ENCODE measurements around the gene C1orf105.

DNA sequence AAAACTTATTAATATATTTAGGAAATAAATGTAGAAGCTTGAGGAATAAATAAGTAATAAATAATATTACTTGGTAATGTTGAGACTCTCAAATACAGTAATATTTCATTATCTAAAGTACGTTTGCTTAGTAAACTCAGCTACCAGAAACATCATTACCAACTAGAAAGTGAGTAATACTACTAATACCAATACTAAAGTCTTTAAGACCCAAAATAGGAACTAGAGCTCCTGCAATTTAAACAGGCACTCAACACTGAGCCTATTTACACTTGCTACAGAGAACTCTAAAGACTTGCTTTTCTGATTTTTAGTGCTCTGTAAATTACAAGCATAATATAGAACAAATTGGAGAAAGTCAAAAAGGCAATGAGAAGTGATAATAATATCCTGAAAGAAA is 13.5 kb upstream of the C1orf105 start:
- no peak for TF ChIP-seq POLR2AphosphoS5 (IDR thresholded peaks at IDR 0.05; ENCODE audit: low read depth, low read length)
- no peak for TF ChIP-seq POLR2A (IDR thresholded peaks at IDR 0.05; ENCODE audit: low read depth, low read length)
- no peak for TF ChIP-seq SPI1 (IDR thresholded peaks at IDR 0.05; ENCODE audit: low read depth, low read length)
- TF ChIP-seq POU2F2 (IDR thresholded peaks at IDR 0.05; ENCODE audit: low read depth, low read length) = no peak
- TF ChIP-seq TAF1 (IDR thresholded peaks at IDR 0.05; ENCODE audit: low read depth, low read length) = no peak

All from GM12891 (cell line).